Measurements from ENCODE around the gene CASP8AP2.
A peak's percentile ranks its signal among the peaks of the same experiment; 100 is the strongest.
"Not testable (repeated sequence)": the region's sequence is repeated elsewhere in the genome, so short reads cannot be mapped to it uniquely, and the experiment has no call there.

CASP8AP2 gene

DNA sequence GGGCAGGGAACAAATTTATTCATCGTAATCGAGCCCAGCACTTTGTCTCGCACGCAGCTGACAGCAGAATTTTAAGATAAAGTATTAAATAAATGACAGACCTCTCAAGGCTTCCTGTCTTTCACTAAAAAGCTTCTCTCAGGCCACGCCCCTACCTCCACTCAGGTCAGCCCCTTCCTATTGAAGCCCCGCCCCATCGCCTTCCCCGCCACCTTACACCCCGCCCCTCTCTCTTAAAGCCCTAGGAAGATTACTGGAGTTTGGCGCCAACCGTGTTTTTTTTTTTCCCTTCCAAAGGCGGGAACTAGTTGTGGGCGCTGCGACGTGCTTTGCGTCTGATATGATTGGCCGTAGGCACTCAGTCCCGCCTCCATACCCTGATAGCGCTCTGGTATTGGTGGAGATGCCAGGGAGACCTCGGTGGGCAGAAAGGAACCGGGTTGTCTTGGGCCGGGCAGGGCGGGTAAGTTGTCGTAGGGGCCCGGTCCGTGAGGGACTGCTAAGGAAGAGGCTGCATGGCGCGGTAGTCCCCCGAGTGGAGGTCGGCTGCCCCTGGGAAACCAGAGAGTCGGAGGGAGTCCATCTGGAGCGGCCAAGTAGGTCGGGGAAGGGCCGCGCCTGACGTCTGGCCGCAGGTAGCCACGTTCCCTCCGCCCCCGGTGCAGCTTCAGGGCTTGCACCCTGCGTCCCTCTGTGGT is at the start of gene CASP8AP2:
CASP8AP2 (plus strand) TSS at position 409 of the 698 bp plus-strand sequence.
- peak within 1 kb of the TSS; percentile 92 for H3K4me3 ChIP-seq (ENCODE audit: low read depth, low read length)
- peak; percentile 96 for DNase-seq (ENCODE audit: low read depth)

DNA sequence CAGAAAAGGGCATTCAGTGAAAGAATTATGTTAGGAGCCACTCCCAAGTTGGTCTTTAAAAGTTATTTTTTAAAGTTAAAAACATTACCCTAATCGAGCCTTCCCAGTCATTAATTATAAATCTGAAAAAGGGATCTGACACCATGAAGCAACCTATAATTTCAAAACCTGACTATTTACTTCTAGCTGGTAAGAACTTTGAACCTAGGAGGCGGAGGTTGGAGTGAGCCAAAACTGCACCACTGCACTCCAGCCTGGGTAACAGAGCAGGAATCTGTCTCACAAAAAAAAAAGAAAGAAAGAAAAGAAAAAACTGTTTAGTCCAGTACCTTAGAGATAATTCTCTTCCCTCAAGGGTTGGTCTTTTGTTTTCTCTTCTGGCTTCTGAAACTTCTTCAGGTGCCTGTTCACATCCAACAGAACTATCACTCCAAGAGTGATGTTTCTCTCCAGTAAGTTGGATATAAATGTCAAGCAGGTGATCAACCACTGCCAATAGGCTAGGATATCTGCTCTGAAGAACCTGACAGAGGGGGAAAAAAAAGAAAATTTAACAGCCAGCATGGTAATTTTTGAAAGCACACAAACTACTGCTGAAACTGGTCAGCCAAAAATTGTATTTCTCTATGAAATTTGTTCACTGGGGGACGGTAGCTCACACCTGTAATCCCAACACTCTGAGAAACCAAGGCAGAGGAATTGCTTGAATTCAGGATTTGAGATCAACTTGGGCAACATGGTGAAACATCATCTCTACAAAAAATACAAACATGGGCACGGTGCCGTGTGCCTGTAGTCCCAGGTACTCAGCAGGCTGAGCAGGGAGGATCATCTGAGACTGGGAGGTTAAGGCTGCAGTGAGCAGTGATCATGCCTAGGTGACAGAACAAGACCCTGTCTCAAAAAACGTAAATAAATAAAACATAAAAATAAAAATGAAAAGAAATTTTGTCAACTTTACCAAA is 48.3 kb upstream of the CASP8AP2 start:
- no peak for DNase-seq (ENCODE audit: low read depth)
- no peak overlapping the region for H3K4me3 ChIP-seq (ENCODE audit: low read depth, low read length)

DNA sequence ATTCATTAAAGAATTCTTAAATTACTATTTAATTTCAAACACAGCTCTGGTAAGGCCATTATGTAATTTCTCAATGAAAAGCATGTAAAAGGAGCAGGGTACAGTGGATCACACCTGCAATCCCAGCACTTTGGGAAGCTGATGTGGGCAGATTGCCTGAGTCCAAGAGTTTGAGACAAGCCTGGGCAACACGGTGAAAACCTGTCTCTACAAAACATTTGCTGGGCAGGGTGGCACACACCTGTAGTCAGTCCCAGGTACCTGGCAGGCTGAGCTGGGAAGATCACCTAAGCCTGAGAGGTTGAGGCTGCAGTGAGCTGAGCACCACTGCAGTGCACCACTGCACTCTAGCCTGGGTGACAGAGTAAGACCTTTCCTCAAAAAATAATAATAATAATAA is 47.5 kb upstream of the CASP8AP2 start:
- no peak for DNase-seq (ENCODE audit: low read depth)
- no peak overlapping the region for H3K4me3 ChIP-seq (ENCODE audit: low read depth, low read length)

DNA sequence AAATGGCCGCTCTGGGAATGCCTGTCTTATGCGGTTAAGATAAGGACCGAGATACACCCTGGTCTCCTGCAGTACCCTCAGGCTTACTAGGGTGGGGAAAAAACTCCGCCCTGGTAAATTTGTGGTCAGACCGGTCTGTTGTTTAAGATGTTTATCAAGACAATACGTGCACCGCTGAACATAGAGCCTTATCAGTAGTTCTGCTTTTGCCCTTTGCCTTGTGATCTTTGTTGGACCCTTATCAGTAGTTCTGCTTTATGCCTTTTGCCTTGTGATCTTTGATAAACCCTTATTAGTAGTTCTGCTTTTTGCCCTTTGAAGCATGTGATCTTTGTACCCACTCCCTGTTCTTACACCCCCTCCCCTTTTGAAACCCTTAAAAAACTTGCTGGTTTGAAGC is 46.4 kb upstream of the CASP8AP2 start:
- H3K4me3 ChIP-seq (ENCODE audit: low read depth, low read length), result not testable (repeated sequence)

DNA sequence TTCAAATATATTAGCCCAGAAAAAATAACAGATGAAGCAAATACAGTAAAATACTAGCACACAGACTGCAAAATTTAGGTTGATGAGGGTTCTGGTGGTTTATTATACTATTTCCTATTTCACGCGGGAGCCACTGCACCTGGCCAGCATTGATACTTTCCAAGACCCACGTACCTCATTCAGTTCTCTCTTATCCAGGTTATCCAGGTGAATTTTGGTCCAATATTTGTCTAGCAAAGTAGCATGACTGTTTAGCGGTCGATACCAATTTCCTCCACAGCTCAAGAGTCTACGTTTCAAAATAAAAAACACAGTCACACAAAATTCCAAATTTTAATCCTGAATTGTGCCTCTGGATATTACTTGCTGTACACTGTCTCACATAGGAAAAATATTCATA is 44.8 kb upstream of the CASP8AP2 start:
- H3K4me3 ChIP-seq (ENCODE audit: low read depth, low read length), result no peak overlapping the region
- no peak for DNase-seq (ENCODE audit: low read depth)

More for the DNA sequence above, 46.4 kb upstream of the CASP8AP2 start:
- not testable (repeated sequence) for DNase-seq (ENCODE audit: low read depth)

DNA sequence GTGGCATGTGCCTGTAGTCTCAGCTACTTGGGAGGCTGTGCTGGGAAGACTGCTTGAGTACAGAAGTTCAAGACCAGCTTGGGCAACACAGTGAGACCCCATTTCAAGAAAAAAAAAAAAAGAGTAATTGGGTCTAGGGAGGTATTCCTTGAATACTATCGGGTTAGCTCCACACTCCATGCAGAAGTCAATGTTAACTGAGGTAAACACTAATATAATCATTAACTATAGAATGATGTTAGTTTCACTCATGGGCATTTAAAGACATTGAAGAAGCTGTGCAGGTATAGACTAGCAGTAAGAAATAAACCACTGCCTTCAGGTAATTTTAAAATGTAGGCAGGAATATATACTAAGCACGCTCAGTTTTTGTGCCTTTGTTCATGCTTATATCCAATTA is 42.7 kb upstream of the CASP8AP2 start:
- DNase-seq (ENCODE audit: low read depth), result no peak
- no peak overlapping the region for H3K4me3 ChIP-seq (ENCODE audit: low read depth, low read length)

DNA sequence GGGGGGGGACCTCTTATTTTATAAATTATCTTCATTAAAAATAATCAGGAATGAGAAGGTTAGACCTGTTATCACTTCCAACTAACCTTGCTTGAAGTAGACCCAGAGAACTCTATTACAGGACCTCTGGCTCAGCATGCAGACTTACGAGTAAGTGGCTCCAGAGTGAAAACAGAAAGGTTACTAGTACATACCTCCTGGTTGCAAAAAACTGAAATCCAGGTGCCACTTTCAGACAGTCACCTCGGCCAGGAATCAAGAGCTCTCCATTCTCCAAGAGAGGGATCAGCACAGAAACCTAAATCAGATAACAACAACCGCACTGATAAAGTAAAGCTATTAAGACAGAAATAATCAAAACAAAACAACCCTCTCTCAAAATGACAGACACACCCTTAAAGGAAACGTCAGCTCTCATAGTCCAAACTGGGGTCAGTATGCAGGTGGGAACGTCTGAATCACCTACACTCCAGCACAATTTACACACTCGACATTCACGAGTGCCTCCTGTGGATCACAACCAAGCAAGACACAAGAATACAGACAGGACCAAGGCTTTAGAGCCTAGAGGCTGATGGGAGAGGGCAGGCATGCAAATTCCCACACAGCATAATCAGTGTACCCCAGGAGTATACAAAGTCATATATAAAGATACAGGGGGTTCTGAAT is 41.9 kb upstream of the CASP8AP2 start:
- no peak overlapping the region for H3K4me3 ChIP-seq (ENCODE audit: low read depth, low read length)
- no peak for DNase-seq (ENCODE audit: low read depth)

DNA sequence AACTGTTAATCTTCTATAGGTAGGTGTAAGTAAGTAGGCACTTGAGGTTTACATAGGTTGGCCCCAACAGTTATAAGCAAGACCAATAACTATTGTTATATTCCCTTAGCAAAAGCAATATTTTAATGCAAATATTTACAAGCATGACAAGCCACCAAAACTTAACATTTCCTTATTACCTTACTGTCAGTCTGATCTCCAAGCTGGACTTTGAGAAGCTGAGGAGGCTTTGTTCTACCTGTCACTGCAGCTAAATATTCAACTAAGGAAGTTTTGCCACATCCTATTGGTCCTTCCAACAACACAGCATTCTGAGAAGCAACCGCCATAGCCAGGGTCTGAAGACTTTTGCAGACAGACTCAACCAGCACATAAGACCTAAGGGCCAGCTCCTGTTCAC is 39.7 kb upstream of the CASP8AP2 start:
- no peak overlapping the region for H3K4me3 ChIP-seq (ENCODE audit: low read depth, low read length)
- no peak for DNase-seq (ENCODE audit: low read depth)

DNA sequence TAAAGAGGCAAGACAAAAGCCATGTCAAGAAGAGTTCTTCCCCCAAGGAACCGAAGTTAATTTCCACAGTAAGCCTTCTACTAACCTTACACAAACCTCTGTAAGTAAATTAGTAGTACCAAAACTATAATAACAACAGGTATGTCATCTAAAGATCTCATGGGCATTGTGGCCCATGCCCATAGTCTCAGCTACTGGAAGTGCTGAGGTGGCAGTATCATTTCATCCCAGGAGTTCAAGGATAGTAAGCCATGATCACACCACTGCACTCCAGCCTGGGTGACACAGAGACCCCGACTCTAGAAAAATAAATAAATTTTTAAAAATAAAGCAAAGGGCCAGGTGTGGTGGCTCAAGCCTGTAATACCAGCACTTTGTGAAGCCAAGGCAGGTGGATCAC is 39.3 kb upstream of the CASP8AP2 start:
- no peak overlapping the region for H3K4me3 ChIP-seq (ENCODE audit: low read depth, low read length)
- DNase-seq (ENCODE audit: low read depth), result no peak

DNA sequence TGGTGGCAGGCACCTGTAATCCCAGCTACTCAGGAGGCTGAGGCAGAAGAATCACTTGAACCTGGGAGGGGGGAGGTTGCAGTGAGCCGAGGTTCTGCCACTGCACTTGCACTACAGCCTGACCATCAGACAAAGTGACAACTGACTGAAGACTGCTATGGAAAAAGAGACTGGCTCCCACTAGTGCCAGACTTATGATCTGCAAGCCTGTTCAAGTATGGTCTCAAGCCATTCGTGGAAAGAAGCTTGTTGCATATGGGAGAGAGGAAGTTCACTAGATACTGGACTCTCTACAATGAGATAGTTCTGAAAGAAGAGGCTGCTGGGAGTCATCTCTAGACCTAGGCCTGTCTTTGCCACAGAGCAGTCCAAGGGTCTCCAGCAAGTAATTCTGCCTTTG is 36.8 kb upstream of the CASP8AP2 start:
- DNase-seq (ENCODE audit: low read depth), result no peak
- no peak overlapping the region for H3K4me3 ChIP-seq (ENCODE audit: low read depth, low read length)

DNA sequence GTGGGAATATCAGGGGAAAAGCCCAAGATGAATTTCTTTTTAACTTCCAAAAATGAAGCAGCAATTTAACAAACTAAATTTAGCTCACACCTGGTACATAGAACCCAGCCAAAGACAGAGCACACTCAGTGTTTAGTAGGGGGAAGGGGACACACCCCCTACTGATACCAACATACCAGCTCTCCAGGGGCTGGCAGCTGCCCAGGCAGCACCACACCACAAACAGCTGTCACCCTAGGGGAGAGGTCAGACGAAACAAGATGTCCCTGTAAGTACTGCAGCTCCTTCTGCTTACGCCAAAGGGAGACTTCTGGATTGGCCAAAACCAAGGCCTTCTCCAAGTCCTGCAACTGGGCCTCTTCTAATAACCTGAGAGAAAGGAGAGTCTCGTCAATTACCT is 36.1 kb upstream of the CASP8AP2 start:
- DNase-seq (ENCODE audit: low read depth), result no peak

DNA sequence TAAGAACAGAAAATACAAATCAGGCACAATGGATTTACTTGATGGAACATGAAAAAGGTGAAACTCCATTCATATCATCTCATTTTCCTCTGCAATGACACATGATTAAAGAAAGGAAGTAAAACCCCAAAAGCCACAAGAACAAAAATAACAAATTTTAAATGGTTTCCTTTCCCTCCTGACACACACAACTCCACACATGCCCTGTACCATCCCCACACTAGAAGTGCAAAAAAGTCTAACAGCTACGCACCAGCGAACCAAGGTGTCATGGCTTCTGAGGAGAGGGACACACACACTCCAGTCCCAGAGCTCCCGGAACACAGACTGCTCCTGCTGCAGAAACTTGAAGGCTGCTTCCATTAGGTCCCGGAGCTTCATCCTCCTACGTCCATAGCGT is 35.4 kb upstream of the CASP8AP2 start:
- no peak overlapping the region for H3K4me3 ChIP-seq (ENCODE audit: low read depth, low read length)
- DNase-seq (ENCODE audit: low read depth), result no peak

More for the DNA sequence above, 36.1 kb upstream of the CASP8AP2 start:
- no peak overlapping the region for H3K4me3 ChIP-seq (ENCODE audit: low read depth, low read length)

DNA sequence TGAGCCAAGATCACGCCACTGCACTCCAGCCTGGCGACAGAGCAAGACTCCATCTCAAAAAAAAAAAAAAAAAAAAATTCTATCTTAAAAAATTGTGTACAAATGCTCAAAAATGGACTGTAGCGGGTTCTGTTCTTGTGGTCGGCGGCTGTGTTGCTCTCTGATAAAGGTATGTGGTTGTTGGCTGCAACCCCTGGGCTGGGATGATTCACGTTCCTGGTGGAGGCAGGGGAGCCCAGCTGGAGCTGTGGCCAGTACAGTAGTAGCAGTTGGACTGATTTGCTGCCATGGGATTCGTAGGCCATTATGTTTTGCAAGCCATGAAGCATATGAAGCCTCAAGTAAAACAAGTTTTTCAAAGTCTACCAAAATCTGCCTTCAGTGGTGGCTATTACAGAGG is 32.4 kb upstream of the CASP8AP2 start:
- peak; percentile 22 for DNase-seq (ENCODE audit: low read depth)
- no peak overlapping the region for H3K4me3 ChIP-seq (ENCODE audit: low read depth, low read length)

DNA sequence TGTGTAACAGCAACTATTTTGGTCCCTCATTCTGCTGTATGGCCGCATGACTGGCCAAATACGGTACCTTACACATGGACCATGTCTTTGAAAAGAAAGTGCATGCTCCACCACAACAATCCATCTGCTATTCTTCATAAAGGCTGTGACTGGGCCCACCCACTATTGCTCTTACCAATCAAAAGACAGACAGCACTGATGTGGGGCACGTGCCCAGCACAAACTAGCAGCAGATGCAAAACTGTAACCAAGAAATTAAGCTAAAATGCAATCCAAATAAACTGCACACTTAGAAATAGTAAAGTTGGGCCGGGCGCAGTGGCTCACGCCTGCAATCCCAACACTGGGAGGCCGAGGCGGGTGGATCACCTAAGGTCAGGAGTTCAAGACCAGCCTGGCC is 30.6 kb upstream of the CASP8AP2 start:
- no peak overlapping the region for H3K4me3 ChIP-seq (ENCODE audit: low read depth, low read length)
- DNase-seq (ENCODE audit: low read depth), result no peak

DNA sequence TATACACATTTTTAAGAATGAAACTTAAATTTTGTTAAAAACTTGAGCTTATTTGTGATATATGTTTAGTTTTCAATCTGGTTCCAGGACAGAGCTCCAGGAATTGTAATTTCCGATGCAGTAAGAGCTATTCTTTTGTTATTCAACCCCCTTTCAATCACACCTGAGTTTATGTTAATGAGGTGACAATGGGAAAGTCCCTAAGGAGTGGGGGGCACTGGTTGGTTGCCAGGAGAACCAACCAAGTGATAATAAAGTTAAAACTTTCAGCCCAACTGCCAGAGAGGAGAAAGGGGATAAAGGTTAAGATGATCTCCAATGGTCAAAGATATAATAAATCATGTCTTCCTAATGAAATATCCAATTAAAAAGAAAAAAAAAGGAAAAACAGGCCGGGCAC is 29.9 kb upstream of the CASP8AP2 start:
- no peak for DNase-seq (ENCODE audit: low read depth)

DNA sequence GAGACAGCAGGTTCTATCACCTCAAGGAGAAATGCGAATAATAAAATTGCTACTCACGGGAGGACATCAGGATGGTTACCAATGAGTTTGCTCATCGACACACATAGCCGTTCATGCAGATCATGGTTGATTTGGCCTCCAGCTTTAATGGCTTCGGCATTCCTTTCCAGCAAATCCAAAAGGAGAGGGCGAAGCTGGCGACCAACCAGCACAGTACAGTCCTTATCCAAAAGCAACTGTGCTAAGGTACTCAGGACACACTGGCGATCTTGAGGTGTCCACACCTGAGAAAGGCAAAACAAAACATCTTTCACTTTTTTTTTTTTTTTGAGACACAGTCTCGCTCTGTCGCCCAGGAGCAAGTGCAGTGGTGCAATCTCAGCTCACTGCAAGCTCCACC is 26.4 kb upstream of the CASP8AP2 start:
- DNase-seq (ENCODE audit: low read depth), result no peak
- no peak overlapping the region for H3K4me3 ChIP-seq (ENCODE audit: low read depth, low read length)

More for the DNA sequence above, 29.9 kb upstream of the CASP8AP2 start:
- no peak overlapping the region for H3K4me3 ChIP-seq (ENCODE audit: low read depth, low read length)

DNA sequence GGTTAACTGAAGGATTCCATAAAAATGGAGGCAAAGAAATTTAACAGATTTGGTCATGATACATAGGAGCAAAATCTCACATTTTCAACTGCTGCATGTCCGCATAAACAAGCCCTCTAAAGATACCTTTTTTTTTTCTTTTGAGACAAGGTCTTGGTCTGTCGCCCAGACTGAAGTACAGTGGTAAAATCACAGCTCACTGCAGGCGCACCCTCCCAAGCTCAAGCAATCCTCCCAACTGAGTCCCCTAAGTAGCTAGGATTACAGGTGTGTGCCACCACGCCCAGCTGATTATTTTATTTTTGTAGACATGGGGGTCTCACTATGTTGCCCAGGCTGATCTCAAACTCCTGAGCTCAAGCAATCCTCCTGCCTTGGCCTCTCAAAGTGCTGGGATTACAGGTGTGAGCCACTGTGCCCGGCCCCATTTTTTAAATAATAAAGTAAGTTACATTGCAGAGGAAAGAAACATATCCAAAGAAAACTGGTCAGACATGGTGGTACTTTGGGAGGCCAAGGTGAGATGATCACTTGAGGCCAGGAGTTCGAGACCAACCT is 23.8 kb upstream of the CASP8AP2 start:
- DNase-seq (ENCODE audit: low read depth), result no peak
- H3K4me3 ChIP-seq (ENCODE audit: low read depth, low read length), result no peak overlapping the region

DNA sequence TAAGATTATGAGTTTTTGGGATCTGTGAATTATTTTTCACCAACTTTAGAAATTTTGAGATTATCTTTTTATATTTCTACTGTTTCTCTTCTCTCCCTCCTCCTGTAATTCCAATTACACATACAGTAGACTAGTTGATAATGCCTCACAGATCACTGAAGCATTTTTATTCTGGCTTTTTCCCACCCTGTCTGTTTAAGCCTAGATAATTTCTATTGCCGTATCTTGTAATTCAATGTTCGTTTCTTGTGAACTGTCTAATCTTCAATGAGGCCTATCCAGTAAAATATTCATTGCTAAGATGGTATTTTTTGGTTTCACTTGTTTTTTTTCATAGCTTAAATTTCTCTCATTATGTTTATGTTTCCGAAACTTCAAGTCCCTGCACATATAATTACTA is 22.1 kb upstream of the CASP8AP2 start:
- no peak for DNase-seq (ENCODE audit: low read depth)
- no peak overlapping the region for H3K4me3 ChIP-seq (ENCODE audit: low read depth, low read length)

DNA sequence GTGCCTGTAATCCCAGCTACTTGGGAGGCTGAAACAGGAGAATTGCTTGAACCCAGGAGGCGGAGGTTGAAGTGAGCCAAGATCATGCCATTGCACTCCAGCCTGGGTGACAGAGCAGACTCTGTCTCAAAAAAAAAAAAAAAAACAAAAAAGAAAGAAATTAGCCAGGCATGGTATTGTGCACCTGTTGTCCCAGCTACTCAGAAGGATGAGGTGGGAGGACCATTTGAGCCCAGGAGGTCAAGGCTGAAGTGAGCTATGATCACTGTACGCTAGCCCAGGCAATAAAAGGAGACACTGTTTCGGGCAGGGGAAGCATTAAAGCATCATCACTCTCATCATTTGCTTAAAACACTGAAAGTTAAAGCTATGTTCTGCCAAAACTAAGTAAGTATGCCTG is 16.3 kb upstream of the CASP8AP2 start:
- H3K4me3 ChIP-seq (ENCODE audit: low read depth, low read length); DNase-seq (ENCODE audit: low read depth): not testable (repeated sequence)

DNA sequence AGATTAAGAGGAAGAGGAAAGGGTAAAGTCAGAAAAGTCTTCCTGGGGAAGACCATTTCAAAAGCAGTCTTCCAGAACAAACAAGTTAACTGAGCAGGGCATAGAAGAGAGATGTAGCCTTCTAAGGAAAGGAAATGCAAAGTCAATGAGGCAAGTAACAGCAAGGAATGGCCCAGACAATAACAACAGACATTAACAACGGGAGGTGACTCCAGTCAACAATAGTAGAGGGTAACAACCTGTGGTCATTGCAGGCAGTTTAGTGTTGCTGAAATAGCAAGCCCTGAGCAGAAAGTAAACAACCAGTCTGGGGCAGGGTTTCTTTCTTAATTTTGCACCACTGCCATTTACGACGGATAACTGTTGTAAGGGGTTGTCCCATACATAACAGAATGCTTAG is 12.2 kb upstream of the CASP8AP2 start:
- DNase-seq (ENCODE audit: low read depth), result no peak
- H3K4me3 ChIP-seq (ENCODE audit: low read depth, low read length), result no peak overlapping the region

Measured in skeletal muscle cell (primary cell).